ENCODE measurements around the gene ZNF182. TPM values are rescaled to one million over a fixed set of nuclear protein-coding genes. Genes with fewer than 3 reads are reported as not detected.
"Not testable (repeated sequence)": the region's sequence is repeated elsewhere in the genome, so short reads cannot be mapped to it uniquely, and the experiment has no call there.

The ZNF182 gene
- total RNA-seq, 1 donor from 2014 or later = 0.11 TPM

GRCh38 chrX:48030237-48030636 is 26.4 kb upstream of the ZNF182 start:
- Histone ChIP-seq H3K36me3 (no peaks in the 10 kb centered on the region), H3K4me3 (no peak overlapping the region), H3K27ac (no peak overlapping the region), H3K9me3 (no peaks in the 10 kb centered on the region), H3K27me3 (no peaks in the 10 kb centered on the region), H3K4me1 (no peaks in the 10 kb centered on the region)
- TF ChIP-seq CTCF (IDR thresholded peaks at IDR 0.05) = no peak
- DNase-seq (ENCODE audit: low spot score in 2 of 2) = no peak
- intact Hi-C loops (cut with DNase I) = no loop called here

- Histone ChIP-seq H3K36me3 (no peaks in the 10 kb centered on the region), H3K9me3 (no peaks in the 10 kb centered on the region), H3K27ac (no peak overlapping the region), H3K27me3 (no peaks in the 10 kb centered on the region), H3K4me3 (no peak overlapping the region), H3K4me1 (no peaks in the 10 kb centered on the region)
- intact Hi-C loops (cut with DNase I) = loop anchor here (5.0 to 10.0 kb wide), 4 partner anchors 176 to 483 kb away; partner anchors contain the start of genes ELK1, UXT and ZNF81
- DNase-seq (ENCODE audit: low spot score in 2 of 2) = no peak
- TF ChIP-seq CTCF (IDR thresholded peaks at IDR 0.05) = no peak
Measured at GRCh38 chrX:48028091-48028490, 24.3 kb upstream of the ZNF182 start.

GRCh38 chrX:48027545-48027944 is 23.8 kb upstream of the ZNF182 start:
- intact Hi-C loops (cut with DNase I) = loop anchor here (5.0 to 10.0 kb wide), 4 partner anchors 175 to 483 kb away; partner anchors contain the start of genes ELK1, UXT and ZNF81
- H3K9me3 ChIP-seq, H3K27ac ChIP-seq, H3K4me1 ChIP-seq, H3K27me3 ChIP-seq, H3K36me3 ChIP-seq, H3K4me3 ChIP-seq: not testable (repeated sequence)
- DNase-seq (ENCODE audit: low spot score in 2 of 2) = peak in 1 of 2 donors; percentile 19

- Histone ChIP-seq H3K4me1 (peaks cover 0 to 2% of the 10 kb centered on the region in 2 donors), H3K4me3 (no peak overlapping the region), H3K27ac (no peak overlapping the region), H3K9me3 (no peaks in the 10 kb centered on the region), H3K36me3 (no peaks in the 10 kb centered on the region), H3K27me3 (no peaks in the 10 kb centered on the region)
- no peak for DNase-seq (ENCODE audit: low spot score in 2 of 2)
- TF ChIP-seq CTCF (IDR thresholded peaks at IDR 0.05) = peak; percentile 18 to 54 (median 51)
- intact Hi-C loops (cut with DNase I) = loop anchor here (5.0 to 10.0 kb wide), 4 partner anchors 173 to 481 kb away; partner anchors contain the start of genes ELK1, UXT and ZNF81
Measured at GRCh38 chrX:48025561-48025960, 21.8 kb upstream of the ZNF182 start.

GRCh38 chrX:48022738-48023137 is 18.9 kb upstream of the ZNF182 start:
- no peak for DNase-seq (ENCODE audit: low spot score in 2 of 2)
- H3K4me3 ChIP-seq = no peak overlapping the region
- no peak for TF ChIP-seq CTCF (IDR thresholded peaks at IDR 0.05)
- no peaks in the 10 kb centered on the region for H3K27me3 ChIP-seq
- no peak overlapping the region for H3K27ac ChIP-seq
- H3K4me1 ChIP-seq = peaks cover 0 to 2% of the 10 kb centered on the region in 2 donors
- H3K36me3 ChIP-seq = no peaks in the 10 kb centered on the region
- intact Hi-C loops (cut with DNase I) = loop anchor here (5.0 to 10.0 kb wide), 3 partner anchors 368 to 540 kb away; partner anchors contain the start of genes ELK1, UXT and ZNF41
- no peaks in the 10 kb centered on the region for H3K9me3 ChIP-seq

GRCh38 chrX:48022100-48022499 is 18.3 kb upstream of the ZNF182 start:
- H3K9me3 ChIP-seq = no peaks in the 10 kb centered on the region
- peaks cover 0 to 2% of the 10 kb centered on the region in 2 donors for H3K4me1 ChIP-seq
- H3K4me3 ChIP-seq = peak overlapping the region in 1 of 2 donors; percentile 61
- intact Hi-C loops (cut with DNase I) = loop anchor here (5.0 to 10.0 kb wide), 3 partner anchors 367 to 540 kb away; partner anchors contain the start of genes ELK1, UXT and ZNF41
- TF ChIP-seq CTCF (IDR thresholded peaks at IDR 0.05) = no peak
- no peak for DNase-seq (ENCODE audit: low spot score in 2 of 2)
- H3K36me3 ChIP-seq = no peaks in the 10 kb centered on the region
- H3K27me3 ChIP-seq = no peaks in the 10 kb centered on the region
- peak overlapping the region in 1 of 2 donors; percentile 87 for H3K27ac ChIP-seq

Data from ascending aorta (tissue), 2 donors.